Left ventricle myocardium superior (tissue), 1 donor: ENCODE results near the gene BRIP1. TPM values are rescaled to one million over a fixed set of nuclear protein-coding genes. Genes with fewer than 3 reads are reported as not detected.
"Not testable (repeated sequence)": the region's sequence is repeated elsewhere in the genome, so short reads cannot be mapped to it uniquely, and the experiment has no call there.

ENCODE experiments used
- ATAC-seq: fragments of 200-7000 bp; cut with Tn5 transposase; one replicate; pipeline ENCODE4 v1.9.1; 2020; ENCODE audit warnings: mild to moderate bottlenecking, moderate library complexity
- DNase-seq: peaks from one replicate; pipeline ENCODE4 v3.0.0-alpha.2; 2020
- intact Hi-C: fragments of 100-400 bp; cut with micrococcal nuclease; formaldehyde crosslinking; loops from one replicate; pipeline ENCODE4 v1.11.0; 2022
- total RNA-seq: library from RNA; stranded (reverse); fragmentation: NEBNext Ultra II Directional; extraction: Animal tissue kit (Norgen Biotek cat#: 25700); gene quantifications from one replicate; pipeline ENCODE4 v1.2.1, GENCODE V29; 2021
- donor health status: DM: no; HTN: yes; CAD: no; lungs with severe emphysema.

The BRIP1 gene
- total RNA-seq, 1 donor from 2014 or later: 0.35 TPM

- ATAC-seq (no peak), DNase-seq (no peak)
- intact Hi-C loops: no loop called here
These were observed 28.7 kb downstream of the BRIP1 start for GRCh38 chr17:61834610-61835009.

- DNase-seq: no peak
- intact Hi-C loops: no loop called here
These were observed 29.7 kb downstream of the BRIP1 start for GRCh38 chr17:61833536-61834193.

DNA sequence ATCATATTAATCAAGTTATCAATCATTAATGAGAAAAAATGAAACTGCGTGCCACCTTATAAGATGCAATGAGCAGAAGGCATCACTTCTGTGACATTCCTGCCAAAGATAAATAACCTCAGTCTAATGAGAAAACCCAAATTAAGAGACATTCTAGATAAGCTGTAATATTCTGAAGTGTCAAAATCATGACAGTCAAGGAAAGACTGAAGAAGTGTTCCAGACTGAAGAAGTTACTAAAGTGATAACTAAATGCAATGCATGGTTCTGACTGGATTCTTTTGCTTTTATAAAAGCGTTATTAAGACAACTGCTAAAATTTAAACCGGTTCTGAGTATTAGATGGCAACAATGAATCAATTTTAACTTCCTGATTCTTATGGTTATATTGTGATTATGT, 30.9 kb downstream of the BRIP1 start:
- DNase-seq: no peak
- ATAC-seq: no peak
- intact Hi-C loops: no loop called here

More at GRCh38 chr17:61833536-61834193, 29.7 kb downstream of the BRIP1 start:
- ATAC-seq: no peak

DNA sequence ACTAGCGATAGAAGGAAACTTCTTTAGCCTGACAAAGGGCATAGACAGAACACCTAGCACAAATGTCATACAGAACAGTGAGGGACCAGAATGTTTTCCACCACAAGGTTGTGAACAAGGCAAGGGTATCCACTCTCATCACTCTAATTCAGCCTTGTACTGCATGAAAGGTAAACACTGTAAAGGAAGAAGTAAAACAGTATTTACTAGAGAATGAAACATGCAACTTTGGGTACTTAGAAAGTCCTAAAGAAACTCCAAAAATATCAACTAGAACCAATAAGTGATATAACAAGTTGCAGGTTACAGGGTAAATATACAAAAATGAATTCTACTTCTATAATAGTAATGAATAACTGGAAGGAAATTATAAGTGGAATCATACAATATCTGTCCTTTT, 32.2 kb downstream of the BRIP1 start:
- intact Hi-C loops: no loop called here
- ATAC-seq (no peak), DNase-seq (no peak)

- intact Hi-C loops: no loop called here
- DNase-seq (no peak), ATAC-seq (no peak)
These were observed 34.6 kb downstream of the BRIP1 start for GRCh38 chr17:61828694-61829093.

GRCh38 chr17:61827649-61828395, 35.5 kb downstream of the BRIP1 start:
- no peak for DNase-seq
- ATAC-seq: no peak
- intact Hi-C loops: no loop called here

DNA sequence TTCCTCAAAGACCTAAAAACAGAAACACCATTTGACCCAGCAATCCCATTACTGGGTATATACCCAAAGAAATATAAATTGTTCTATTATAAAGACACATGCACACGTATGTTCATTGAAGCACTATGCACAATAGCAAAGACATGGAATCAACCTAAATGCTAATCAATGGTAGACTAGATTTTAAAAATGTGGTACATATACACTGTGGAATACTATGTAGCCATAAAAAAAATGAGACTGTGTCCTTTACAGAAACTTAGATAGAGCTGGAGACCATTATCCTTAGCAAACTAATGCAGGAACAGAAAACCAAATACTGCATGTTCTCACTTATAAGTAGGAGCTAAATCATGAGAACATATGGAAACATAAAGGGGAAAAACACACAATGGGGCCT, 36.5 kb downstream of the BRIP1 start:
- ATAC-seq, intact Hi-C loops, DNase-seq: not testable (repeated sequence)

GRCh38 chr17:61826198-61826597, 37.1 kb downstream of the BRIP1 start:
- intact Hi-C loops, ATAC-seq, DNase-seq: not testable (repeated sequence)

DNA sequence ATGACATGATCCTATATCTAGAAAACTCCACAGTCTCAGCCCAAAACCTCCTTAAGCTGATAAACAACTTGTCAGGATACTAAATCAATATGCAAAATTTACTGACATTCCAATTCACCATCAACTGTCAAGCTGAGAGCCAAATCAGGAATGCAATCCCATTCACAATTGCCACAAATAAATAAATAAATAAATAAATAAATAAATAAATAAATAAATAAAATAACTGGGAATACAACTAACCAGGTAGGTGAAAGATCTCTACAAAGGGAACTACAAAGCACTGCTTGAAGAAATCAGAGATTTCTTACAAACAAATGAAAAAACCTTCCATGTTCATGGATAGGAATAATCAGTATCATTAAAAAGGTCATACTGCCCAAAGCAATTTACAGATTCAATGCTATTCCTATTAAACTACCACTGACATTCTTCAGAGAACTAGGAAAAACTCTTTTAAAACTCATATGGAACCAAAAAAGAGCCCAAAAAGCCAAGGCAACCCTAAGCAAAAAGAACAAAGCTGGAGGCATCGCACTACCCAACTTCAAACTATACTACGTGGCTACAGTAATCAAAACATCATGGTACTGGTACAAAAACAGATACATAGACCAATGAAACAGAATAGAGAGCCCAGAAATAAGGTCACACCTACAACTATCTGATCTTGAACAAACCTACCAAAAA, 37.7 kb downstream of the BRIP1 start:
- no peak for DNase-seq
- no peak for ATAC-seq
- intact Hi-C loops: no loop called here

DNA sequence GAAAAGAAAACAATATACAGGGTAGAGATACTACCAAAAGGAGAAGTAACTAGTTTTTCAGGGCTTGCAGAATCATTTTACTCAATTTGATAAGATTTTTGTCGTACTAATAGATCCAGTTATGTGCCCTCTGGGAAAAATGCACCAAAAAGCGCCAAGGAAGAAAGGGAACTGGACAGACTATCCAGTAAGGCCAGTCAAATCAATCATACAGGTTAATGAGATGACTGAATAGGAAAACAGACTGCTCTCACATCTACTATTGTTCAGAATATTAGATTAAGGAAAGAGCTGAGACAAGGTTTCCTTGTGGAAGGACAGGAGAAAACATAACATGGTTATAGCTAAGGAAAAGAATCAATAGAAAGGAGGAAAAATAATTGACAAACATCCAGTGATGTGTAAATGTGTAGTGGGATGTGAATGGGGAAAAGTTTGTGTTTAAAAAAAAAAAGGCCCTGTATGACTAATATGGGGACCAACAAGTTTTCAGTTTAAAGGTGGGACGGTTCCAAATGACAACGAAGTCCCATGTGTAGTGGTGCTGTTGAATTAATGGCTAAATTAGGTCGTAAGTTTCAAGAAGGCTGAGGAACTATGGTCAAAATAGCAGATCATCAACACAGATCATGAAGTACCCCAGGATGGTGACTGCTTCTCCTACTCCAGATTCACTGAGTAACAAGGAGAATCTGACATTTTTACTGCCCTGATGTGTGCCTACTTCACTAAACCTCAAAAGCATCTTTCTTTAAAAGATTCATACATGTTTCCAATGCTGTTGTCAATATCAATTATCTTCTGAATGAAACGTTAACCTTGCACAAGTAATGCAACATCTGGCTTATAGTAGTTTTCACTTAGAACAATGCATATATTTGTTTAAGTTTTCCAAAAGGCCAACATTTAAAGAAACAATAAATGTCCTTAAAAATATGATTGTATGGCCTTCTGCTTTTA, 40.7 kb downstream of the BRIP1 start:
- intact Hi-C loops: no loop called here
- no peak for DNase-seq
- no peak for ATAC-seq

DNA sequence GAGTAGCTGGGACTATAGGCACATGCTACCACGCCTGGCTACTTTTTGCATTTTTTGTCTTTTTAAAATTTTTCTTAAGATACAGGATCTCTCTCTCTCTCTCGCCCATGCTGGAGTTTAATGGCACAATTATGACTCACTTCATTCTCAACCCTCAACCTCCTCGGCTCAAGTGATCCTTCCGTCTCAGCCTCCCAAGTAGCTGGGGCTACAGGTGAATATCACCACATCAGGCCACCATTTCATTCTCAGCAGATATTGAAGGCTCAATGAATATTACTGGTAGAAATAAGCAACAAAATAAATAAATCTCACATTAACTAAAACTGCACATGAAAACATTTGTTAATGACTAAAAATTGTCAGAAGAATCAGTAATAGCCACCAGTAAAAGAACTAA, 41.7 kb downstream of the BRIP1 start:
- ATAC-seq: no peak
- no peak for DNase-seq
- intact Hi-C loops: no loop called here

DNA sequence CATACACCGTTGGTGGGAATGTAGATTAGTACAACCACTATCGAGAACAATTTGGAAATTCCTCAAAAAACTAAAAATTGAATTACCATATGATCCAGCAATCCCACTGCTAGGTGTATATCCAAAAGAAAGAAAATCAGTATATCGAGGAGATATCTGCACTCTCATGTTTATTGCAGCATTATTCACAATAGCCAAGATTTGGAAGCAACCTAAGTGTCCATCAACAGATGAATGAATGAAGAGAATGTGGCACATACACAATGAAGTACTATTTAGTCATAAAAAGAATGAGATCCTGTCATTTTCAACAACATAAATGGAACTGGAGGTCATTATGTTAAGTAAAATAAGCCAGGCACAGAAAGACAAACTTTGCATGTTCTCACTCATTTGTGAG, 44.1 kb downstream of the BRIP1 start:
- intact Hi-C loops, DNase-seq, ATAC-seq: not testable (repeated sequence)

- no peak for DNase-seq
- intact Hi-C loops: no loop called here
- ATAC-seq: no peak
These were observed 45.1 kb downstream of the BRIP1 start for GRCh38 chr17:61818225-61818624.

- intact Hi-C loops: no loop called here
- ATAC-seq: no peak
- no peak for DNase-seq
These were observed 45.9 kb downstream of the BRIP1 start for GRCh38 chr17:61817452-61817851.

GRCh38 chr17:61816538-61816937, 46.8 kb downstream of the BRIP1 start:
- DNase-seq: no peak
- intact Hi-C loops: no loop called here
- ATAC-seq: no peak

DNA sequence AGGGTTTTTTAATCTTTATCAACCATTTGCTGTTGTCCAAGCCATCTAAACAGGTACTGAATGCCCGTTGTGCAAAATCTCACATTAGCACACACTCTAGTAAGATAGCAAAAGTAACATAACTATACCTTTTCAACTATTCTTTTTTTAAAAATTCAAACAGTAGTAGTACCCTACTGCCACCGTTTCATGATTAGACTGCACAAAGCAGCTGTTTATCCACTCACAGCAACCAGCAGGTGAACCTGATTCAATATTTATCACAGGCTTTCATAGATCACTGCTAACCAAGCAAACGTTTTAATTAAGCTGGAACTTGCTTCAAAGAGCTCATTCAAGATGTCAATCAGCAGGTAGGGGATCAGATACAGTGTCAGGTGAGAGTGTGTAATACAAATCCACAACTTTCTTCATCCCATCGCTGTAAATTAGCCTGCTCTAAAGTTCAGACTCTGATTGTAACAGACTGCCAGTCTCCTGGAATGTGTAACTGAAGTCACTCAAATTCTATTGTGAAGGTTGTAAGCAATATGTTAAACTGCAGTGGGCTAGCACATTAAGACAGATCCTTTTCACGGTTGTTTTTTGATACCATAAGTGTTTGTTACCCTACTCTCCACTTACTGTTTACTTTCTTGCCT, 47.3 kb downstream of the BRIP1 start:
- ATAC-seq (no peak), DNase-seq (no peak)
- intact Hi-C loops: no loop called here

DNA sequence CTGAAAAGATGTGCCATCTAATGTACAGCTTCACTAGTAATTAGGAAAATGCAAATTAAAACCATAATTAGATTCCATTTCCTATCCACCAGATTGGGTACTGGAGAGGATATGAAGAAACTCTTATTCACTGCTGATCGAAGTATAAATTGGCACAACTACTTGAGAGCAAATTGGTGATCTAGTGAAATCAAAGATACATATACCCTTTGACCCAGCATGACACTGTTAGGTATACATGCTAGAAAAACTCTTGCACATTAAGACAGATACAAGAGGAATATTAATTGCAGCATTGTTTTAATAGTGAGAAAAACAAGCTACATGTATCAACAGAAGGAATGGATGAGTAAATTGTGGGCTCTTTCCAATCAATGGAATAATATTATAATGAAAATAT, 48.8 kb downstream of the BRIP1 start:
- DNase-seq (no peak), ATAC-seq (no peak)
- intact Hi-C loops: no loop called here

- ATAC-seq (no peak), DNase-seq (no peak)
- intact Hi-C loops: no loop called here
These were observed 50.1 kb downstream of the BRIP1 start for GRCh38 chr17:61813211-61813610.

- DNase-seq: no peak
- ATAC-seq: no peak
- intact Hi-C loops: no loop called here
These were observed 50.6 kb downstream of the BRIP1 start for GRCh38 chr17:61812747-61813146.
